ENCODE measurements around the gene CBX7. TPM values are rescaled to one million over a fixed set of nuclear protein-coding genes. Genes with fewer than 3 reads are reported as not detected.
A peak's percentile ranks its signal among the peaks of the same experiment; 100 is the strongest.
"Not testable (repeated sequence)": the region's sequence is repeated elsewhere in the genome, so short reads cannot be mapped to it uniquely, and the experiment has no call there.

CBX7 gene
- total RNA-seq, 4 donors from 2014 or later = 47.6 to 108 (median 64.8) TPM

GRCh38 chr22:39169797-39170466 is 17.5 kb upstream of the CBX7 start:
- 76% methylated on average over 8 of the region's 8 CpGs for WGBS, 2 donors
- intact Hi-C loops (cut with DNase I; ENCODE audit: low total_unique reads) = loop anchor here (2.0 to 10.0 kb wide), 3 partner anchors 65 to 357 kb away; no protein-coding TSS in a partner anchor
- no peak for TF ChIP-seq POLR2A (IDR thresholded peaks at IDR 0.05)
- TF ChIP-seq, protein P1, sequence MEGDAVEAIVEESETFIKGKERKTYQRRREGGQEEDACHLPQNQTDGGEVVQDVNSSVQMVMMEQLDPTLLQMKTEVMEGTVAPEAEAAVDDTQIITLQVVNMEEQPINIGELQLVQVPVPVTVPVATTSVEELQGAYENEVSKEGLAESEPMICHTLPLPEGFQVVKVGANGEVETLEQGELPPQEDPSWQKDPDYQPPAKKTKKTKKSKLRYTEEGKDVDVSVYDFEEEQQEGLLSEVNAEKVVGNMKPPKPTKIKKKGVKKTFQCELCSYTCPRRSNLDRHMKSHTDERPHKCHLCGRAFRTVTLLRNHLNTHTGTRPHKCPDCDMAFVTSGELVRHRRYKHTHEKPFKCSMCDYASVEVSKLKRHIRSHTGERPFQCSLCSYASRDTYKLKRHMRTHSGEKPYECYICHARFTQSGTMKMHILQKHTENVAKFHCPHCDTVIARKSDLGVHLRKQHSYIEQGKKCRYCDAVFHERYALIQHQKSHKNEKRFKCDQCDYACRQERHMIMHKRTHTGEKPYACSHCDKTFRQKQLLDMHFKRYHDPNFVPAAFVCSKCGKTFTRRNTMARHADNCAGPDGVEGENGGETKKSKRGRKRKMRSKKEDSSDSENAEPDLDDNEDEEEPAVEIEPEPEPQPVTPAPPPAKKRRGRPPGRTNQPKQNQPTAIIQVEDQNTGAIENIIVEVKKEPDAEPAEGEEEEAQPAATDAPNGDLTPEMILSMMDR (IDR thresholded peaks at IDR 0.05) = no peak
- no peak overlapping the region for H3K4me3 ChIP-seq (ENCODE audit: low read depth, poor library complexity, severe bottlenecking)
- DNase-seq (ENCODE audit: low spot score in 2 of 2) = peak in 1 of 2 donors; percentile 69

GRCh38 chr22:39166547-39166946 is 14.1 kb upstream of the CBX7 start:
- no peak overlapping the region for H3K4me3 ChIP-seq (ENCODE audit: low read depth, poor library complexity, severe bottlenecking)
- WGBS, 2 donors = 93 to 98% methylated on average over 5 of the region's 5 CpGs
- intact Hi-C loops (cut with DNase I; ENCODE audit: low total_unique reads) = no loop called here
- TF ChIP-seq POLR2A (IDR thresholded peaks at IDR 0.05) = no peak
- TF ChIP-seq, protein P1 (IDR thresholded peaks at IDR 0.05) = no peak
- DNase-seq (ENCODE audit: low spot score in 2 of 2) = no peak

DNA sequence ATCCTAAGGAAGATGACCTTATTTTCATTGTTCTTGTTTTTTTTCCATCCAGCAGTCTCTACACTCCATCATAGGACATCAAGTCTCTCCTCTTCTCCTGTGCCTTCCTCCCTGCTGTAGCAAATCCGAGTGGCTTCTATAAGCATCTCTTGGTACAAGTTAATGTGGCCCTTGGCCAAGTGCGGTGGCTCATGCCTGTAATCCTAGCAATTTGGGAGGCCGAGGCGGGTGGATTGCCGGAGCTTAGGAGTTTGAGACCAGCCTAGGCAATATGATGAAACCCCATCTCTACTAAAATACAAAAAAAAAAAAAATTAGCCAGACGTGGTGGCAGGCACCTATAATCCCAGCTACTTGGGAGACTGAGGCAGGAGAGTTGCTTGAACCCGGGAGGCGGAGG is 3.6 kb upstream of the CBX7 start:
- H3K4me3 ChIP-seq (ENCODE audit: low read depth, poor library complexity, severe bottlenecking); DNase-seq (ENCODE audit: low spot score in 2 of 2); intact Hi-C loops (cut with DNase I; ENCODE audit: low total_unique reads): not testable (repeated sequence)
- WGBS, 2 donors = 91 to 93% methylated on average over 8 of the region's 8 CpGs

DNA sequence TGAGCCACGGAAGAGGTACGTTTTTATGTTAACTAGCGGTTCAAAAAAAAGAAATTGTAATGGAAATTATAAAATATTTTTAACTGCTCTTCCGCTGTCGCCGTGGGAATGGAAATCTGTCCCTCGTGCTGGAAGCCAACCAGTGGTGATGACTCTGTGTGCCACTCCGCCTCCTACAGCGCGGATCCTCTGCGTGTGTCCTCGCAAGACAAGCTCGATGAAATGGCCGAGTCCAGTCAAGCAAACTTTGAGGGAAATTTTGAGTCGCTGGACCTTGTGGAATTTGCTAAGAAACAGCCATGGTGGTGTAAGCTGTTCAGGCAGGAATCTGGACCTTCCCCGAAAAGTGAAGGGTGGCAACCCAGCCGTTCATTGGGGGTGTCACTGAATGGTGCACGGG is 2.9 kb upstream of the CBX7 start:
- WGBS, 2 donors = 85 to 86% methylated on average over 18 of the region's 18 CpGs
- no peak for DNase-seq (ENCODE audit: low spot score in 2 of 2)
- intact Hi-C loops (cut with DNase I; ENCODE audit: low total_unique reads) = no loop called here
- no peak for TF ChIP-seq POLR2A (IDR thresholded peaks at IDR 0.05)
- TF ChIP-seq, protein P1 (IDR thresholded peaks at IDR 0.05) = no peak
- H3K4me3 ChIP-seq (ENCODE audit: low read depth, poor library complexity, severe bottlenecking) = no peak overlapping the region

GRCh38 chr22:39153220-39153717 is 789 bp upstream of the CBX7 start:
- TF ChIP-seq POLR2A (IDR thresholded peaks at IDR 0.05) = no peak
- TF ChIP-seq, protein P1 (IDR thresholded peaks at IDR 0.05) = no peak
- intact Hi-C loops (cut with DNase I; ENCODE audit: low total_unique reads) = no loop called here
- DNase-seq (ENCODE audit: low spot score in 2 of 2) = no peak
- H3K4me3 ChIP-seq (ENCODE audit: low read depth, poor library complexity, severe bottlenecking) = peak overlapping the region; percentile 42
- WGBS, 2 donors = 6% methylated on average over 42 to 43 of the region's 43 CpGs

DNA sequence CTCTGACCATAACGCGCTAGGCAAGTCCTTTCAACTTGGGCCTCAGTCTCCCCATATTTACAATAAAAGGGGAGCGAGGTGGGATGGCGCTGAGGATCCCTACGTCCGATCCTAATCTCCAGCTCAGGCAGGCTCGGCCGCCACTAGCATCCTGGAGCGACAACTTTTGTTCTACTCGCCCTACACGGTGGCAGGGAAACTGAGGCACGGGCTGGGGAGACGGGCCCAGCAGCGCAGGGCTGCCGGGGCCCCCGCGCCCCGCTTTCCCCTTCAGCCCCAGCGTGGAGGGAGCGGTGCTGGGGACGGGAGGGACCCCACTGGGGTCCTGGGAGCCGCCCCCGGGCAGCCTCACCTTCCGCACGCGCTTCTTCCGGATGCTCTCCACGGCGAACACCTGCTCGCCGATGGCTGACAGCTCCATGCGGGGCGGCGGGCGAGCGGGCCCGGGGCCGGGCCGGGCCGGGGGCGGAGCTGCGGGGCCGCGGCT is 413 bp downstream of the CBX7 start:
- no peak for DNase-seq (ENCODE audit: low spot score in 2 of 2)
- H3K4me3 ChIP-seq (ENCODE audit: low read depth, poor library complexity, severe bottlenecking) = peak overlapping the region; percentile 54
- intact Hi-C loops (cut with DNase I; ENCODE audit: low total_unique reads) = no loop called here
- TF ChIP-seq POLR2A (IDR thresholded peaks at IDR 0.05) = no peak
- TF ChIP-seq, protein P1 (IDR thresholded peaks at IDR 0.05) = no peak
- WGBS, 2 donors = 10 to 12% methylated on average over 15 to 27 of the region's 44 CpGs
